B cell (primary cell): Measurements from ENCODE around the gene MYD88. TPM values are rescaled to one million over a fixed set of nuclear protein-coding genes. Genes with fewer than 3 reads are reported as not detected.

ENCODE experiments used
- ATAC-seq: fragments of 200-7000 bp; cut with Tn5 transposase; one replicate; pipeline ENCODE4 v1.10.0; 2021; ENCODE audit warnings: low read depth, mild to moderate bottlenecking, moderate number of reproducible peaks, moderate library complexity
- CTCF ChIA-PET: fragments of 350-600 bp; sonication (Branson Sonifier 250); formaldehyde crosslinking; loops from one replicate; lab custom pipeline; 2021; ENCODE audit warnings: antibody characterized with exemption, inconsistent platforms; lab: Charles Lee
- POLR2A ChIA-PET: fragments of 350-600 bp; sonication (Branson Sonifier 250); formaldehyde crosslinking; loops from one replicate; lab custom pipeline; 2021; ENCODE audit warnings: antibody characterized with exemption; lab: Charles Lee
- DNase-seq: peaks from one replicate; pipeline ENCODE4 v3.0.0; 2013
- H2AFZ ChIP-seq: 2 replicates; pipeline ENCODE4 v1.6.1; 2012; ENCODE audit warnings: mild to moderate bottlenecking, low read depth, low read length; ENCODE audit not compliant: insufficient read depth, poor library complexity, severe bottlenecking
- H3K27ac ChIP-seq, 2 donors: 1 replicate in 1 of 2; 2 replicates in 1 of 2; pipeline ENCODE4 v1.5.1; 2012 to 2013; ENCODE audit warnings: low read length in 2 of 2, mild to moderate bottlenecking in 2 of 2, moderate library complexity in 1 of 2
- H3K27me3 ChIP-seq, 4 experiments: fragments of 200-600 bp in 1 of 4; sonication (generic) in 1 of 4; replicated peaks in 1 of 4; 1 replicate in 2 of 4; 2 replicates in 2 of 4; pipeline versions ENCODE4 v1.6.1 to v1.7.0; 2013 to 2016; ENCODE audit warnings: low read length in 3 of 4, mild to moderate bottlenecking in 2 of 4, mixed read lengths in 1 of 4, moderate library complexity in 1 of 4; ENCODE audit not compliant: insufficient read depth in 4 of 4, control insufficient read depth in 3 of 4; ENCODE audit errors: control extremely low read depth in 1 of 4
- H3K36me3 ChIP-seq, 2 experiments: replicated peaks in 1 of 2; 1 replicate in 1 of 2; 2 replicates in 1 of 2; pipeline versions ENCODE4 v1.6.1 to v1.7.1; 2013; ENCODE audit warnings: low read length in 1 of 2; ENCODE audit not compliant: insufficient read depth in 2 of 2, control insufficient read depth in 1 of 2; ENCODE audit errors: control extremely low read depth in 1 of 2, extremely low read depth in 1 of 2
- H3K4me1 ChIP-seq, 2 donors: fragments of 200-600 bp in 1 of 2; sonication (generic) in 1 of 2; 1 replicate in 1 of 2; 2 replicates in 1 of 2; pipeline versions ENCODE4 v1.5.1 to v1.6.1; 2013 to 2017; ENCODE audit warnings: low read length in 2 of 2; ENCODE audit not compliant: control insufficient read depth in 2 of 2, insufficient read depth in 2 of 2
- H3K4me2 ChIP-seq: replicated peaks from 2 replicates; pipeline ENCODE3; 2012; ENCODE audit warnings: mild to moderate bottlenecking, low read depth, low read length; ENCODE audit not compliant: poor library complexity, severe bottlenecking
- H3K4me3 ChIP-seq, 5 experiments: fragments of 200-600 bp in 1 of 5; sonication (generic) in 1 of 5; 1 replicate in 3 of 5; 2 replicates in 2 of 5; pipeline versions ENCODE4 v1.5.1 to v1.7.0; 2011 to 2016; ENCODE audit warnings: low read length in 4 of 5, mild to moderate bottlenecking in 4 of 5, low read depth in 2 of 5, control low read depth in 1 of 5, moderate library complexity in 1 of 5; ENCODE audit not compliant: insufficient read depth in 1 of 5; ENCODE audit errors: control extremely low read depth in 1 of 5, extremely low read depth in 1 of 5
- H3K79me2 ChIP-seq: fragments of 200-600 bp; sonication (generic); one replicate; pipeline ENCODE4 v1.6.0; 2016; ENCODE audit warnings: low read length; ENCODE audit not compliant: control insufficient read depth, insufficient read depth
- H3K9ac ChIP-seq: fragments of 200-600 bp; sonication (generic); 2 replicates; pipeline ENCODE4 v1.6.1; 2017; ENCODE audit warnings: mild to moderate bottlenecking, low read length, moderate library complexity
- H3K9me3 ChIP-seq, 3 donors: one replicate each; pipeline versions ENCODE4 v1.6.1 to v1.7.1; 2013; ENCODE audit warnings: low read length in 2 of 3; ENCODE audit not compliant: control insufficient read depth in 2 of 3, insufficient read depth in 1 of 3; ENCODE audit errors: control extremely low read depth in 1 of 3
- H4K20me1 ChIP-seq: 2 replicates; pipeline ENCODE4 v1.6.0; 2012; ENCODE audit warnings: mild to moderate bottlenecking, low read length; ENCODE audit not compliant: insufficient read depth, control insufficient read depth, poor library complexity, severe bottlenecking
- H3K27ac Mint-ChIP-seq: one replicate; pipeline ENCODE4 v1.8.0; 2021; ENCODE audit warnings: mixed read lengths
- H3K27me3 Mint-ChIP-seq: one replicate; pipeline ENCODE4 v1.8.0; 2021; ENCODE audit warnings: mixed read lengths
- H3K4me1 Mint-ChIP-seq: one replicate; pipeline ENCODE4 v1.8.0; 2021; ENCODE audit warnings: mixed read lengths
- H3K4me3 Mint-ChIP-seq: one replicate; pipeline ENCODE4 v1.8.0; 2021; ENCODE audit warnings: mixed read lengths
- H3K9me3 Mint-ChIP-seq: one replicate; pipeline ENCODE4 v1.8.0; 2022; ENCODE audit warnings: mixed read lengths; ENCODE audit not compliant: insufficient read depth
- EZH2 ChIP-seq: IDR thresholded peaks from 2 replicates; pipeline ENCODE4 v1.6.1; 2012; ENCODE audit warnings: borderline replicate concordance, low read depth, mild to moderate bottlenecking, moderate library complexity, low read length; ENCODE audit not compliant: insufficient read depth, poor library complexity, severe bottlenecking
- WGBS: methylation state at CpG from one replicate; pipeline ENCODE4 v1.1.5; 2013; ENCODE audit warnings: missing lambda C conversion rate; ENCODE audit not compliant: insufficient coverage; 5-methylcytosine and 5-hydroxymethylcytosine counted together
- intact Hi-C: fragments of 100-400 bp; cut with micrococcal nuclease; formaldehyde crosslinking; loops from one replicate; pipeline ENCODE4 v1.10.0; 2022
- polyA plus RNA-seq: library from polyadenylated mRNA; depleted of rRNA; stranded (reverse); fragments of >200 nt; gene quantifications from 2 replicates; pipeline ENCODE4 v1.2.3, GENCODE V29; 2012
- total RNA-seq, 2 donors: library from RNA; stranded (reverse); fragments of 120-200 nt in 1 of 2; gene quantifications; 1 replicate in 1 of 2; 2 replicates in 1 of 2; pipeline versions ENCODE4 v1.2.3 to v1.2.4, GENCODE V29; 2013 to 2022
- TF ChIP-seq, protein P1 (sequence below): fragments of 200-600 bp; IDR thresholded peaks from one replicate; pipeline ENCODE4 v1.8.0; 2022; ENCODE audit warnings: antibody characterized with exemption, mild to moderate bottlenecking

Gene MYD88
- total and polyA plus RNA-seq, 2 donors (not counting 1 experiment from before 2014, with no cell fraction given), result 48.0 to 52.3 TPM

DNA sequence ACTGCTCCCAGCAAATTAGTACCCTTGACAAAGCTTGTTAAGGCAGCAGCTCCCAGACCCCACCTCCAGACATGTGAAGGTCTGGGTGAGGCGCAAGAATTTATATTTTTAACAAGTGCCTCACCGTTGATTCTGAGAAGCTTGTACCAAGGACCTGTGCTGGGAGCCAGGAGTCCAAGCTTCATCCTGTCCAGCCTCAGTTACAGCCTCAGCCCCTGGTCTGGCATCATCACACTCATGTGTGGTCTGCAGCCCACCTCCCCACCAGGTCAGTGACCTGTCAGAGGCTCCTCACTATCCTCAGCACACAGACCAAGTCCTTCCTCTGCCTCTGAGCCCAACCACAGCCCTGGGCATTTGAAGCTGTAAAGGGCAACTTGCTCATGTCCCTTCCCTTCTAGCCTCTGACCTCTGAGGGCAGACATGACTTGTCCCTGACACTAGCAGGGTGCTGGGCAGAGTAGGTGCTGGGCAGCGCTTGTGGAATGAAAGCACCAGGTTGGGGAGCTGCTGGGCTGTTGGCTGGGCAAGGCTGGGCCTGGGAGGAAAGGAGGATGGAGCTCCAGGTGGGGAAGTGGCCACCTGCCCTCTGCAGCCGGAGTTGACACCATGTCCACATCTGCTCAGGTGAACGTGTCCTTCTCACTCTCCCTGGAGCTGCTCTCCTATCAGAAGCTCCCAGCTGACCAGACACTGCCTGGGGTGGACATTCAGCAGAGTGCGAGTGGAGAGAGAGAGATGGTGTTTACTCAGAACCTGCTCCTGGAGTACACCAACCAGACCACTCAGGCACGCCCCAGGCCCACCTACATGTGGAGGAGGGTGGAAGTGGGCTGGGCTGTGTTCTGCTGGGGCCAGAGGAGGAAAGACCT lies 18.4 kb upstream of the MYD88 start:
- Histone ChIP-seq H3K9me3 (no peaks in the 10 kb centered on the region), H3K36me3 (peaks cover 2 to 38% of the 10 kb centered on the region in 2 experiments), H3K9ac (no peak overlapping the region), H3K4me1 (peaks cover 13 to 16% of the 10 kb centered on the region in 2 donors), H3K27me3 (no peaks in the 10 kb centered on the region), H3K4me2 (no peak overlapping the region), H4K20me1 (no peaks in the 10 kb centered on the region), H2AFZ (no peak overlapping the region), H3K27ac (no peak overlapping the region), H3K4me3 (no peak overlapping the region), H3K79me2 (no peaks in the 10 kb centered on the region)
- 94% methylated on average over 6 of the region's 7 CpGs for WGBS
- ATAC-seq (no peak), DNase-seq (no peak)
- H3K27ac Mint-ChIP-seq, result no peak overlapping the region
- CTCF ChIA-PET, result interaction anchor here (1.0 to 6.5 kb wide), 6 partner anchors 17 to 360 kb away, joined by 3 to 55 read pairs (median 5); partner anchors contain the start of genes ACAA1 and XYLB
- H3K9me3 Mint-ChIP-seq, result no peaks in the 10 kb centered on the region
- H3K4me3 Mint-ChIP-seq, result no peak overlapping the region
- peaks cover 13% of the 10 kb centered on the region for H3K4me1 Mint-ChIP-seq
- TF ChIP-seq, protein P1, sequence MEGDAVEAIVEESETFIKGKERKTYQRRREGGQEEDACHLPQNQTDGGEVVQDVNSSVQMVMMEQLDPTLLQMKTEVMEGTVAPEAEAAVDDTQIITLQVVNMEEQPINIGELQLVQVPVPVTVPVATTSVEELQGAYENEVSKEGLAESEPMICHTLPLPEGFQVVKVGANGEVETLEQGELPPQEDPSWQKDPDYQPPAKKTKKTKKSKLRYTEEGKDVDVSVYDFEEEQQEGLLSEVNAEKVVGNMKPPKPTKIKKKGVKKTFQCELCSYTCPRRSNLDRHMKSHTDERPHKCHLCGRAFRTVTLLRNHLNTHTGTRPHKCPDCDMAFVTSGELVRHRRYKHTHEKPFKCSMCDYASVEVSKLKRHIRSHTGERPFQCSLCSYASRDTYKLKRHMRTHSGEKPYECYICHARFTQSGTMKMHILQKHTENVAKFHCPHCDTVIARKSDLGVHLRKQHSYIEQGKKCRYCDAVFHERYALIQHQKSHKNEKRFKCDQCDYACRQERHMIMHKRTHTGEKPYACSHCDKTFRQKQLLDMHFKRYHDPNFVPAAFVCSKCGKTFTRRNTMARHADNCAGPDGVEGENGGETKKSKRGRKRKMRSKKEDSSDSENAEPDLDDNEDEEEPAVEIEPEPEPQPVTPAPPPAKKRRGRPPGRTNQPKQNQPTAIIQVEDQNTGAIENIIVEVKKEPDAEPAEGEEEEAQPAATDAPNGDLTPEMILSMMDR, result no peak
- no peak for TF ChIP-seq EZH2
- POLR2A ChIA-PET, result interaction anchor here (0.7 kb wide), 1 partner anchor 1243 kb away, joined by 3 read pairs; no protein-coding TSS in a partner anchor
- H3K27me3 Mint-ChIP-seq, result peaks cover 7% of the 10 kb centered on the region
- intact Hi-C loops, result loop anchor here (2.0 kb wide), 1 partner anchor 227 kb away; the partner anchor contains the start of gene XYLB
